Suprapubic skin (tissue), 4 donors: ENCODE results near the gene KAT7. TPM values are rescaled to one million over a fixed set of nuclear protein-coding genes. Genes with fewer than 3 reads are reported as not detected.

Experiments used
- DNase-seq, 2 donors: peaks; one replicate each; pipeline ENCODE4 v3.0.0-alpha.2; 2019; ENCODE audit warnings: low spot score in 2 of 2
- H3K27ac ChIP-seq: fragments of 200-600 bp; sonication (generic); one replicate; pipeline ENCODE4 v1.5.1; 2019
- H3K27me3 ChIP-seq: fragments of 200-600 bp; sonication (generic); one replicate; pipeline ENCODE4 v1.5.1; 2019
- H3K36me3 ChIP-seq: fragments of 200-600 bp; sonication (generic); one replicate; pipeline ENCODE4 v1.5.1; 2019
- H3K4me1 ChIP-seq: fragments of 200-600 bp; sonication (generic); one replicate; pipeline ENCODE4 v1.5.1; 2019
- H3K4me3 ChIP-seq: fragments of 200-600 bp; sonication (generic); one replicate; pipeline ENCODE4 v1.5.1; 2019; ENCODE audit warnings: mild to moderate bottlenecking
- H3K9me3 ChIP-seq: fragments of 200-600 bp; sonication (generic); one replicate; pipeline ENCODE4 v1.5.1; 2019
- EP300 ChIP-seq: sonication (generic); formaldehyde crosslinking; IDR thresholded peaks from one replicate; pipeline ENCODE4 v1.6.1; 2017; ENCODE audit warnings: antibody characterized with exemption
- POLR2A ChIP-seq, 2 donors: fragments of 450-650 bp; IDR thresholded peaks; one replicate each; pipeline ENCODE4 v1.6.1; 2017; ENCODE audit warnings: antibody characterized with exemption in 2 of 2, mild to moderate bottlenecking in 2 of 2, moderate library complexity in 2 of 2
- POLR2AphosphoS5 ChIP-seq, 3 donors: sonication (generic); formaldehyde crosslinking; IDR thresholded peaks; one replicate each; pipeline ENCODE4 v1.6.1; 2017; ENCODE audit warnings: antibody characterized with exemption in 3 of 3
- WGBS: methylation state at CpG from one replicate; pipeline ENCODE4 v1.1.5; 2018; 5-methylcytosine and 5-hydroxymethylcytosine counted together
- total RNA-seq, 4 donors: library from RNA; depleted of rRNA; stranded (reverse); fragments of >200 nt; gene quantifications; one replicate each; pipeline ENCODE4 v1.1.0, GENCODE V29; 2016
- TF ChIP-seq, protein P1 (sequence below), 2 donors: fragments of 200-600 bp in 1 of 2; fragments of 450-650 bp in 1 of 2; sonication (generic) in 1 of 2; IDR thresholded peaks; one replicate each; pipeline ENCODE4 v1.5.1; 2016 to 2019; ENCODE audit warnings: antibody characterized with exemption in 2 of 2, mild to moderate bottlenecking in 1 of 2, moderate library complexity in 1 of 2

KAT7 gene
- total RNA-seq, 4 donors from 2014 or later = 37.1 to 71.4 (median 52.2) TPM

DNA sequence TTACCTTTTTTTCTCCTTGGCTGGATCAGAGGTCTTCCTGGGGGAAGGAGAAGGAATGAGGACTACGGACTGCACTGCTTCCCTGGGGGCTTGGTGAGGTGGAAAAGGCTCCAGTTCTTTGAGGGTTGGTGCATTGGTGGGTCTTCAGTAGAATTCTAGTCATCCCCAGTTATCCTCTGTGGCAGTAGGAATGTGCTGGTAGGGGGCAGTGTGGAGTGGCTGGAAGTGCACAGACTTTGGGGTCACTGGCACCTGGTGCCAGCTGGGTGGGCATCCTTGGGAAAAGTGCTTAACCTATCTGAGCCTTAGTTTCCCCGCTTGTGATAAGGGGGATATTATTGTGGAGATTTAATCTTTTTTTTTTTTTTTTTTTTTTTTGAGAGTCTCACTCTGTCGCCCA, 53.1 kb downstream of the KAT7 start:
- DNase-seq = no peak
- H3K9me3 ChIP-seq = no peaks in the 10 kb centered on the region
- H3K27me3 ChIP-seq = no peaks in the 10 kb centered on the region
- WGBS = 93% methylated on average over 3 of the region's 3 CpGs
- TF ChIP-seq EP300 = no peak
- TF ChIP-seq POLR2AphosphoS5 (IDR thresholded peaks at IDR 0.05) = no peak
- no peak for TF ChIP-seq POLR2A (IDR thresholded peaks at IDR 0.05)
- TF ChIP-seq, protein P1, sequence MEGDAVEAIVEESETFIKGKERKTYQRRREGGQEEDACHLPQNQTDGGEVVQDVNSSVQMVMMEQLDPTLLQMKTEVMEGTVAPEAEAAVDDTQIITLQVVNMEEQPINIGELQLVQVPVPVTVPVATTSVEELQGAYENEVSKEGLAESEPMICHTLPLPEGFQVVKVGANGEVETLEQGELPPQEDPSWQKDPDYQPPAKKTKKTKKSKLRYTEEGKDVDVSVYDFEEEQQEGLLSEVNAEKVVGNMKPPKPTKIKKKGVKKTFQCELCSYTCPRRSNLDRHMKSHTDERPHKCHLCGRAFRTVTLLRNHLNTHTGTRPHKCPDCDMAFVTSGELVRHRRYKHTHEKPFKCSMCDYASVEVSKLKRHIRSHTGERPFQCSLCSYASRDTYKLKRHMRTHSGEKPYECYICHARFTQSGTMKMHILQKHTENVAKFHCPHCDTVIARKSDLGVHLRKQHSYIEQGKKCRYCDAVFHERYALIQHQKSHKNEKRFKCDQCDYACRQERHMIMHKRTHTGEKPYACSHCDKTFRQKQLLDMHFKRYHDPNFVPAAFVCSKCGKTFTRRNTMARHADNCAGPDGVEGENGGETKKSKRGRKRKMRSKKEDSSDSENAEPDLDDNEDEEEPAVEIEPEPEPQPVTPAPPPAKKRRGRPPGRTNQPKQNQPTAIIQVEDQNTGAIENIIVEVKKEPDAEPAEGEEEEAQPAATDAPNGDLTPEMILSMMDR (IDR thresholded peaks at IDR 0.05) = no peak
- peaks cover 28% of the 10 kb centered on the region for H3K4me1 ChIP-seq
- H3K36me3 ChIP-seq = peaks cover 10% of the 10 kb centered on the region
- H3K4me3 ChIP-seq = no peak overlapping the region
- H3K27ac ChIP-seq = no peak overlapping the region

DNA sequence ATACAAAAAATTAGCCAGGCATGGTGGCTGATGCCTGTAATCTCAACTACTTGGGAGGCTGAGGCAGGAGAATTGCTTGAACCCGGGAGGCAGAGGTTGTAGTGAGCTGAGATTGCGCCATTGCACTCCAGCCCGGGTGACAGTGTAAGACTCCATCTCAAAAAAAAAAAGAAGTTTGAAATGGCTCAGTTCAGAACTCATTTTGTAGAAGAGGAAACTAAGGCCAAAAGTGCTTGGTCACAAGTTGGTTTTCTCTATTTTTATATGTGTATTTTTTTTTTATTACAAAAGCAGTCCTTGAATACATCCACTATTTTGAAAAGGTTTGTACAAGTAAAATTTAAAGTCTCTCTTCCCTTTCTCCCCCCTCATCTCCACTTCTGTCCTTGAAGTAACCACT, 53.9 kb downstream of the KAT7 start:
- TF ChIP-seq EP300 (no peak), POLR2A (IDR thresholded peaks at IDR 0.05) (no peak), POLR2AphosphoS5 (IDR thresholded peaks at IDR 0.05) (no peak)
- TF ChIP-seq, protein P1 (IDR thresholded peaks at IDR 0.05) = no peak
- WGBS = 84% methylated on average over 3 of the region's 3 CpGs
- DNase-seq = no peak
- Histone ChIP-seq H3K9me3 (no peaks in the 10 kb centered on the region), H3K36me3 (peaks cover 10% of the 10 kb centered on the region), H3K27me3 (no peaks in the 10 kb centered on the region), H3K27ac (no peak overlapping the region), H3K4me1 (peaks cover 24% of the 10 kb centered on the region), H3K4me3 (no peak overlapping the region)

DNA sequence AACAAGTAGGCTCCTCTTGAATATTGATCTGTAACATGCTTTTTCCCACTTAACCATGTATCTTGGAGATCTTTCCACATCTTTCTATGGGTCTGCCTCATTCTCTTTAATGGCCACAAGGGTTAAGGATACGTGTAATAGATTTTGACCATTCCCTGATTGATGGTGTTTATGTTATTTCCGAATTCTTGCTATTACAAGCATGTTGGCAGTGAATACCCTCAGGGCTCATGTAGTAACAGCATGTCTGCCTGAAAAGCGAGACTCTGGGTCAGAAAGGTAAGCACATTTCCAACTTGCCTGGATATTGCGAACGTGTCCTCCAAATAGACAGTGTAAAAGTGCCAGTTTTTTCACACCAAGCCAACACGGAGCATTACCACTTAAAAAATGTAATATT, 54.4 kb downstream of the KAT7 start:
- H3K4me3 ChIP-seq = no peak overlapping the region
- TF ChIP-seq POLR2A (IDR thresholded peaks at IDR 0.05) = no peak
- no peak for TF ChIP-seq EP300
- no peak for TF ChIP-seq POLR2AphosphoS5 (IDR thresholded peaks at IDR 0.05)
- TF ChIP-seq, protein P1 (IDR thresholded peaks at IDR 0.05) = no peak
- no peak for DNase-seq
- no peak overlapping the region for H3K27ac ChIP-seq
- WGBS = 61% methylated on average over 6 of the region's 6 CpGs
- no peaks in the 10 kb centered on the region for H3K27me3 ChIP-seq
- H3K9me3 ChIP-seq = no peaks in the 10 kb centered on the region
- H3K36me3 ChIP-seq = peaks cover 10% of the 10 kb centered on the region
- H3K4me1 ChIP-seq = peaks cover 24% of the 10 kb centered on the region

DNA sequence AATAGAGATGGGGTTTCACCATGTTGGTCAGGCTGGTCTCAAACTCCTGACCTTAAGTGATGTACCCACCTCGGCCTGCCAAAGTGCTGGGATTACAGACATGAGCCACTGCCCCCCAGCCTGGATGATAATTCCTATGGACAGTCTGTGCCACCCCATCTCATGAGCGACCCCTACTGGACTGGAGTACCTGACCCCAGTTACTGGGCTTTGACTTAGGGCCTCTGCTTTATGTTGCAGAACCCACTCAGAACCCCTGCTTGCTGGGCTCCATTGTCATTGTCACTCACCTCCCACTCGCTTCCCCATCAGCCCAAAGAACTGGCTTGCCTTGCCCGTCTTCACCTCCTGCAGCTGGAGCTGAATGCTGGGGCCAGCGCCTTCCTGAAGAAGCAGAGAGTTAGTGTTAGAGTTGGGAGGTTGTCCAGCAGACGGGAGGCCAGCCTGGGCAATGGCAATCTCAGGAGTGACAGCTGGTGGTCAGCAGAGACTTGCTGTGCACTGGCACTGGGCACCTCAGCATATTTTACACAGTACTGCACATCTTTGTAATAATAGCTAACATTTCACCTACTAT, 55.4 kb downstream of the KAT7 start:
- no peak overlapping the region for H3K4me3 ChIP-seq
- no peak for DNase-seq
- H3K4me1 ChIP-seq = peaks cover 24% of the 10 kb centered on the region
- H3K27me3 ChIP-seq = no peaks in the 10 kb centered on the region
- no peaks in the 10 kb centered on the region for H3K9me3 ChIP-seq
- no peak for TF ChIP-seq POLR2AphosphoS5 (IDR thresholded peaks at IDR 0.05)
- TF ChIP-seq POLR2A (IDR thresholded peaks at IDR 0.05) = no peak
- no peak for TF ChIP-seq EP300
- WGBS = 92% methylated on average over 3 of the region's 6 CpGs
- H3K36me3 ChIP-seq = peaks cover 10% of the 10 kb centered on the region
- no peak overlapping the region for H3K27ac ChIP-seq

DNA sequence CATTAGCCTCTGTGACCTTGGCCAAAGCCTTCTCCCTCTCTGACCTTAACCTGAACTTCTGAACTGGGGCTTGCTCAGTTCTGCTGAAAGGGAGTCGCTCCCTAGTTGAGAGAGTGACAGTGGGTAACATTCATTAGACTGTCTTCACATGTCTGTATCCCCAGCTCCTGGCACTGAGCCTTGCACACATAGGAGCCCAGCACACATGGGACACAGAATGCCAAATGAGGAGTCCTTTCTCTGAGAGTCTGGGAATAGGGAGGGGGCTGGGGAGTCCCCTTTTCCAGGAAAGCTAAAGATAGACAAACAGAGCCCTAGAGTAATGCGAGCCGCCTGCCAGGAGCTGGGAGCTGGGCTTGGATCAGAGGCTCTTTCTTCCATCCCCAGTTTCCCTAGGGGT, 56.8 kb downstream of the KAT7 start:
- TF ChIP-seq EP300 = no peak
- TF ChIP-seq POLR2AphosphoS5 (IDR thresholded peaks at IDR 0.05) = no peak
- TF ChIP-seq, protein P1 (IDR thresholded peaks at IDR 0.05) = no peak
- TF ChIP-seq POLR2A (IDR thresholded peaks at IDR 0.05) = no peak
- peaks cover 10% of the 10 kb centered on the region for H3K36me3 ChIP-seq
- H3K27me3 ChIP-seq = no peaks in the 10 kb centered on the region
- no peak overlapping the region for H3K27ac ChIP-seq
- H3K9me3 ChIP-seq = no peaks in the 10 kb centered on the region
- no peak for DNase-seq
- H3K4me1 ChIP-seq = peaks cover 26% of the 10 kb centered on the region
- no peak overlapping the region for H3K4me3 ChIP-seq
- 36% methylated on average over 3 of the region's 3 CpGs for WGBS
